ENCODE measurements around the gene KIF24.
"Not testable (repeated sequence)": the region's sequence is repeated elsewhere in the genome, so short reads cannot be mapped to it uniquely, and the experiment has no call there.

DNA sequence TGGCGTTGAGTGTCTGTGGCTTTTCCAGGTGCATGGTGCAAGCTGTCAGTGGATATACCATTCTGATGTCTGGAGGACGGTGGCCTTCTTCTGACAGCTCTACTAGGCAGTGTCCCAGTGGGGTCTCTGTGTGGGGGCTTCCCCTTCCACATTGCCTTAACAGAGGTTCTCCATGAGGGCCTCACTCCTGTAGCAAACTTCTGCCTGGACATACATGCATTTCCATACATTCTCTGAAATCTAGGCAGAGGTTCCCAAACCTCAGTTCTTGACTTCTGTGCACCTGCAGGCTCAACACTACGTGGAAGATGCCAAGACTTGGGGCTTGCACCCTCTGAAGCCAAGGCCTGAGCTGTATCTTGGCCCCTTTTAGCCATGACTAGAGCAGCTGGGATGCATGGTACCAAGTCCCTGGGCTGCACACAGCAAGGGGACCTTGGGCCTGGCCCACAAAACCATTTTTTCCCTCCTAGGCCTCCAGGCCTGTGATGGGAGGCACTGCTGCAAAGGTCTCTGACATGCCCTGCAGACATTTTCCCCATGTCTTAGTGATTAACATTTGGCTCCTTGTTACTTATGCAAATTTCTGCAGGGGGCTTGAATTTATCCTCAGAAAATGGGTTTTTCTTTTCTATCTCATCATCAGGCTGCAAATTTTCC, 38.8 kb upstream of the KIF24 start:
- not testable (repeated sequence) for TF ChIP-seq CTCF (IDR thresholded peaks at IDR 0.05); EZH2 (IDR thresholded peaks at IDR 0.05; ENCODE audit: borderline replicate concordance, insufficient read depth, low read depth, low read length, poor library complexity, severe bottlenecking)
